NCI-H1048 (cell line): ENCODE data around the gene SLC34A1.
A peak's percentile ranks its signal among the peaks of the same experiment; 100 is the strongest.
"Not testable (repeated sequence)": the region's sequence is repeated elsewhere in the genome, so short reads cannot be mapped to it uniquely, and the experiment has no call there.

Source experiments
- DNase-seq: peaks from one replicate; lab custom pipeline; 2025; lab: John Stamatoyannopoulos, UW

SLC34A1 gene

DNA sequence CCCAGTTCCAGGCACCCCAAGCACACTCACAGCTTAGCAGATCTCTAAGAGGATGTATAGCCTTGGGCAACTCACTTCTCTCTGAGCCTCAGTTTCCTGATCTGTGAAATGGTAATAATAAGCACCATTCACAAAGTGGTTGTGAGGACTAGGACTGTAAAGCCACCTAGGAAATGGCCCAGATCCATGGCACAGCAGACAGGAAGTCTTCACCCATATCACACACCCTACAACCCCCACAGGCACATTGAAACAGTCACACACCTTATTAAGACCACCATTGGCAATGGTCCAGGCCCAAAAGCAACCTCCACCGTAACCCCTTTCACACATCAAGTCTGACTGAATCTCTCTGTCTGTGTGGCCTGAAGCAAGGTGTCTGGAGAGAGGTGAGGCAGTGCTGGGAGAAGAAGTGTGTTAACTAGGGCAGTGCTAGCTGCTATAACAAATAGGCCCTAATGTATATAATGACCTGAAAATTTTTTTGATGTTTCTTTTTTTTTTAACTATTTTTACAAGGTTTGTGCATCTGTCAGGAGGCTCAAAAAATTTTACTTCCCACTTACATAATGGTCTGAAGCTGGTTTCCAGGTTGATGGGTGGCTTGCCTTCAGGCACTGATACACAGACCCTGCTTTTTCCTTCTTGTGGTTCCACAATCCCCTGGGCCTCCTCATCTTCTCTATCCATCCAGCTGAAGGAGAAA, 28.9 kb upstream of the SLC34A1 start:
- no peak for DNase-seq

DNA sequence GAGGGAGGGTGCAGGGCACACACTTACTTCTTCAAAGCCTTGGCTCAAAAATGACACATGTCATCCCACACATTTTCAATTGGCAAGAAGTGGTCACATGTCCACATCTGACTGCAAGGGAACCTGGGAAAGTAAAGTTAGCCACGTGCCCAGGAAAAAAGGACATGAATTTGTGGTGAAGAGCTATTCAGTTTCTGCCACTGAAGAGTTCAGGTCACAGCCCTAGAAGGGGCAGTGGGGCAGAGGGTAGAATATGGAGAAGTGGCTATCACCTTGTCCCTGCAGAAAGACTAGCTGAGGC, 28.4 kb upstream of the SLC34A1 start:
- DNase-seq = no peak

DNA sequence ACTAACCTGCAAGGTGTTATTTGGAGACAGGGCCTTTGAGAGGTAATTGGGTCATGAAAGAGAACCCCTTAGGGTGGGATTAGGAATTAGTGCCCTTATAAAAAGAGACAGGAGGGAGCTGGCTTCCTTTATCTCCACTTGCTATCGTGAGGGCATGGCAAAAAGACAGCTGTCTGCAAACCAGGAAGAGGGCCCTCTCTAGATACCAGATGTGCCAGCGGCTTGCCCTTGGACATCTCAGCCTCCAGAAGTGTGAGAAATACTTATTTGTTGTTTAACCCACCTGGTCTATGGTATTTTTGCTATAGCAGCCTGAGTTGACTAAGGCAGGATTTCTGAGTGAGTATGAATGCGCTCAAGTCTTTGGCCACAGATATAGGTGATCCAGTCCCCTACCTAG, 27.5 kb upstream of the SLC34A1 start:
- DNase-seq = no peak

DNA sequence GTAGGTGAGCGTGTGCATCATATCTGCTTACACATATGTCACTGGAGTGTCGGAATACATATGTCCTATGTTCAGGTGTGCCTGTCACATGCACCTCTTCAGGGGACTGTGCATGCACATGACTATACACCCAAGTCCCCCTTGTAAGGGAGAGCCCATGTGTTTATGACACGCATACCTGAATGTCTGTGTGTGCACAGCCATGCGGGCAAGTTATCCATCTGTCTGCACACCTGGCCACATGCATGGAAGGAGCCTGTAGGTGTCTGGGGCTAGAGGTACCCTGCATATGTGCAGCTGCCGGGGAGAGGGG, 27.1 kb upstream of the SLC34A1 start:
- no peak for DNase-seq

DNA sequence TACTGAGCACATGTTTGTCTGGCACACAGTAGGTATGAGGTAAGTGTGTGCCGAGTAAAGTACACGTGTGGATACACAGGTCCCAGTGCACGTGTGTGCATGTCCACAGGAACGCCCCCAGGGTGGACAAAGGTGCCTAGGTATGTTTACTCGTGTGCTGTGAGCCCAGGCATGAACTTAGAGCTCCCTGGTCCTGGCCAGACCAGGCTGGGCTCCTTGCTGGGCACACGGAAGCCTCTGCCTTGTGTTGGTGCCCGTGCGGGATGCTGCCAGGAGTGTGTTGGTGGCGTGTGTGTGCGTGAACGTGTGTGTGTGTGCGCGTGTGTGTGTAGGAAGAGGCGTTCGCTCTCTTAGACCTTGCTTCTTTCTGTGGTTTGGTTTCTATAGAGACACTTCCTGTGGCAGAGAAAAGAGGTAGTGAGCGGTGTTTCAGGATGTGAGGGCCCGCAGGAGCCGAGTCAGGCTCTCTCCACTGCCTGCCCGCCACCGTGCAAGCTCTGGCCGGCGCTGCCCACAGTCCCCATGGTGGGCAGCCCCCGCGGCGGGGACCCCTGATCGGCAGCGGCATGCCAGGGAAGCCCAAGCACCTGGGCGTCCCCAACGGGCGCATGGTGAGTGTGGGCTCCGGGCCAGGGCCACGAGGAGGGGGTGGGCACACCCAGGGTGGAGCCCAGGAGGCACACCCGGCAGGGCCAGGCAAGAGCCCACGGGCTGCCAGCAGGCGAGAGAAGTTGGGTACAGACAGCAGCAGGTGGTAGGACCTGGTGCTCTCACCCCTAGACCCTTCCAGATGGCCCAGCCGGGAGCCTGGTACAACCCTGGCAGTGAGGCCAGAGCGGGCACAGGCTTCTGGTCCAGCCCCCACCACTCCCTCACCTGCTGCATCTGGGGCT, 26.5 kb upstream of the SLC34A1 start, which contains the start of gene RGS14:
RGS14 (plus strand) TSS at position 466 of the 893 bp plus-strand sequence; CDS start at position 567, 101 bp downstream.
- DNase-seq = no peak

DNA sequence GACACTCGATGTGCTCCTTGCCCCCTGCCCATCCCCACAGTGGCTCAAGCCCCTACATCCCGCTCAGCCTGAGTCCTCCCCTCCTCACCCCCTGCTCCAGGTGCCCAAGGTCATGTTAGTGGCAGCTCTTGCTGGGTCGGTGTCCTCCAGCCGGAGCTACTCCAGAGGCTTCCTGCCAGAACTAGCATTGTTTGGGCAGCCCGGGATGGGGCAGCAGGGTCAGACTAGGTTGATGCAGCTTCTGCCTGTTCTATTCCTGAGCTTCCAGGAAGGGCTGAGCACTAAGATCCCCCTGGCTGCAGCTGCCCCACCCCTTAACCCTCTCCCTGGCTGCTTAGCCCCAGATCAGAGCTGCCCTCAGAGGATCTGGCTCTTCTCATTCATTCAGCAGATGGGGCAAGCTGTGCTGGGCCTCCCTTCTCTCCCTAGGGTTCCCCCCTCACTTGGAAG, 25.8 kb upstream of the SLC34A1 start:
- no peak for DNase-seq

DNA sequence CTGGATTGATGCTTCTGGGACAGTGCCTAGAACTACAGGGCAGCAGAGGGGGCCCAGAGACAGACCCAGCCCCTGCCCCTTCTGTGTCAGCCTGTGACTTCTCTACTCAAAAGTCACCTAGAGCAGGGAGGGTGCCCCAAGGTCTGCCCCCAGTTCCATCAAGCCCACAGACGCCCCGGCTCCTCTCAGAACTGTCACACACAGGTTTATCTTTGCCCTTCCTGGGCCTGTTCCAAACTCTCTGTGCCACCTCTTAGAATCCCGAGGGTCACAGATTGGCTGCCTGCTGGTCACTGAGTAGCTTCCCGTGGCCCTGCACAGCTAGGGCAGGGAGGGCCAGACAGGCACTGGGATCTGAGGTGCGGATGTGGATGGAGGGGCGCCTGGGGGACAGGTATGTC, 24.8 kb upstream of the SLC34A1 start:
- no peak for DNase-seq

DNA sequence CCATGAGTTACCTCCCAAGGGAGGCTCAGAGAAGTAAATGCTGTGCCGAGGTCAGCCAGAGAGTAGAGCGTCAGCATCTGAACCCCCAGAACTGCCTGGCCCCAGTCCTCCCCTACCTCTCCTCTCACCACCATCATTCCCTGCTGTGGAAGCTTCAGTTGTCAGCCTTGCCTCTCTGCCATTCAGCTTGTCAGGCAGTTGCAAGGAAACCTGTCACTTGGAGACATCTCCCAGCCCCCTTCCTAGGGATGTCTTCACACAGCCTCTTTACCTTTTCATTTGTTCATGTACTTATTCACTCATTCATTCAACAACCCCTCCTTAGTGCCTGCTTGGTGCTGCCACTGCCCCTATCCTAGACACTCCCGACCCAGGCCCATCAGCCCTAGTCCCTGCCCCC, 24.4 kb upstream of the SLC34A1 start:
- DNase-seq = no peak

DNA sequence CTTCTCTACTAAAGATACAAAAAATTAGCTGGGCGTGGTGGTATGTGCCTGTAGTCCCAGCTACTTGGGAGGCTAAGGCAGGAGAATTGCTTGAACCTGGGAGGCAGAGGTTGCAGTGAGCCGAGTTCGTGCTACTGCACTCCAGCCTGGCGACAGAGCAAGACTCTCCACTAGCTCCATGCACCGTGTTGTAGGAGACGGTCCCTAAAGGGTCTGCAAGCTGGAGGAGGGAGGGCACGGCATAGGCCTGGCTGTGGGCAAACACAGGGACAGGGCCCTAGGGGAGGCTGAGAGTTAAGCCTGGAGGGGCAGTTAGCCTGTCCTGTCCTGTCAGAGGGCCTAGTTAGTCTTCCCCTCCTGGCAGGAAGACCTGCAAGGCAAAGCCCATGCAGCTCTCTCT, 23.5 kb upstream of the SLC34A1 start:
- not testable (repeated sequence) for DNase-seq

DNA sequence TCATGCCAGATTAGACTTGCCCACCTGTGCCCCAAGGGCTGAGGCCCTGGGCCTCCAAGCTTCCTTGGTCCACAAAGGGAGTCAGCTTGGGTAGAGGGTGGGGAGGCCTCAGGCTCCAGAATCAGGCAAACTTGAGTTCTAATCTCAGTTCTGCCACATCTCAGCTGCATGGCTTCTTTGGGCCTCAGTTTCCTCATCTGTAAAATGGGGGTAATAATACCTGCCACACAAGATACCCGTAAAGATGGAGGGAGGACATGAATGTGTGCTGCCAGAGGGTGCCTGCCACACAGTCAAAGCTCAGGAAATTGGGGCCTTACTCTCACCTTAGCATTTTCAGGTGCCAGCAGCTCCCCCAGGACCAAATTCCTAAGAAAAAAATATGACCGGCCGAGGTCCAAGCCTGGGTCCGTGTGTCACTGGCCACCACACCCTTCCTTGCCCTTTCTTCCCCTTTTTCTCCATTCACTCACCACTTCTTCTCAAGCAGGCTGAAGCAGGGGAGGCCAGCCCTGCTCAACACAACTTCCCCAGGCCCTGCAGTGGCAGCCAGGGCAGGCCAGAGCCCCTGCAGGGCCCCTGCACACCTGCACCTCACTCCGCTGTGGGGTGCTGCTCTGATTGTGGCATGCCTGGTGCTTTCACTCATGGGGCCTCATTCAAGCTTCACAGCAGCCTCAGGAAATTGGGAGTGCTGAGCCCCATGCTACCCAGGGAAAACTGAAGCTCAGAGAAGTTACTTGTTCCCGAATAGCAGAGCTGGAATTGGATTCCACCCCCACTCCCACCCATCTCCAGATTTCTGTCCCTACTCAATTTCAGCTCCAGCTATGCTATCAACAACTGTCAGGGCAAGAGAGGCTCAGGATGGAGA, 22.6 kb upstream of the SLC34A1 start:
- DNase-seq = no peak

DNA sequence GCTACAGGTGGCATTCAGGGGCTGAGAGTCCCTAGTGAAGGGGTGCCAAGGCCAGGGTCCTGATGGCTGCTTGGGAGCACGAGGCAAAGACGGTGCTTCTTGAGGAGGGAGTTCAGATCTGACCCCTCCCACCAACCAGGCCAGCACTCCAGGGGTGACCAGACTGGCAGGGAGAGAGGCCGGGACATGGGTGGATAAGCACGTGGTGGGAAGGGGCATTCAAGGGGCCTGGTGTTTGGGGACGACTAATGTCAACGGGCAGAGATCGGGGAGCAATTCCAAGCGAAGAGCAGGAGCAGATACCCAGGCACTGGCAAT, 22.0 kb upstream of the SLC34A1 start:
- DNase-seq = no peak

DNA sequence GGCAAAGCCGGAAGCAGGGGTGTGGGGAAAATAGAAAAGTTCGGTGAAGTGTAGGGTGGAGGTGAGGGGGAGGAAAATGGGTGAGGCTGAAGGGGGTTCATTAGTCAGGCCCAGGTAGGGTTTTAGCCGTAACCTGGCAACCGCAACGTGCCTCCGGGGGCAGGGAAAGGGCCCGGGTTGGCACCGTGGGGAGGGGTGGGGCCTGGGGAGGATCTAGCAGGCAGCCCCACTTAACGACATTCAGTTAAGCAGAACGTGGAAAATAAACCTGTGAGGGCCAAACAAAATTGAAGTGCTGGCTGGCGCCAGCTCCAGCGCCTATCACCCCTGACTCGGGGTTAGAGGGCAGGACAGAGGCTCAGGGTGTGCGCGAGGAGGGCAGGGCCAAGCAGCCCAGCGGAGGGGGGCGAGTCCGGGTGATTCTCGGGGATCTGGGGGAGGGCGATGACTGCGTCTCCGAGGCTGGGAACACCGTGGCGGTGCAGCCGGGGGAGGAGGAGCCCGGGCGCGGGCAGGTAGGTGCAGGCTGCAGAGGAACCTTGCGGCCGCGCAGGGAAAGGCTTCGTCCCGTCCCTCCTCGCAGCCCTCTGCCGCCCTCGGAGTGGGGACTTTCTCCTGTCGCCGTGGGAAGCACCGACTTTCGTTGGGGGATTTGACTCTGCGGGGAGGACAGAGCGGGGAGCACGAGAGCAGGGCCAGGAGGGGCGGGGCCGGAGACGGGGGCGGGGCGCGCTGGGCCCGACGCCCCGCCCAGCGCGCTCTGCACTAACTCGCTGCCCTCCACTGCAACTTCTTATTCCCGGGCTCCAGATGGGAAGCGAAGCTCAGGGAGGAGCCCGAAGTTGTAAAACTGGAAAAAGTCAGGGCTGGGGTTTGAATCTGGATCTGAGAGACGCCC, 21.4 kb upstream of the SLC34A1 start:
- DNase-seq = peak; percentile 66

DNA sequence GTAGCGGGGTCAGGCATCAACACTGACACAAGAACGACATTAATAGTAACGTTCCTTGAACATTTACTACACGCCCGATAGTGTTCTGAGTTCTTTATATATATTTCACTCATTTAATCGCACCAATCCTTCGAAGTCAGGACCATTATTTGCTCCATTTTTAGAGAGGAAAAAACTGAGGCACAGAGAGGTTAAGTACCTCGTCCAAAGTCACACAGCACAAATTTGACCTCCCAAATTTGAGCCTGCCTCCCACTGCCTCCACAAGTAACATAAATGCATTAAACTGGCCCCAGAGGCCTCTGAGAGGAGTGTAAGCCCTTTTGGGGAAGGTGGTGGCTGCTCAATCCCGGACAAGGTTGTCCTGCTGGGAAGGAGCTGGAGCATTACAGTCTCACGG, 20.7 kb upstream of the SLC34A1 start:
- DNase-seq = no peak

DNA sequence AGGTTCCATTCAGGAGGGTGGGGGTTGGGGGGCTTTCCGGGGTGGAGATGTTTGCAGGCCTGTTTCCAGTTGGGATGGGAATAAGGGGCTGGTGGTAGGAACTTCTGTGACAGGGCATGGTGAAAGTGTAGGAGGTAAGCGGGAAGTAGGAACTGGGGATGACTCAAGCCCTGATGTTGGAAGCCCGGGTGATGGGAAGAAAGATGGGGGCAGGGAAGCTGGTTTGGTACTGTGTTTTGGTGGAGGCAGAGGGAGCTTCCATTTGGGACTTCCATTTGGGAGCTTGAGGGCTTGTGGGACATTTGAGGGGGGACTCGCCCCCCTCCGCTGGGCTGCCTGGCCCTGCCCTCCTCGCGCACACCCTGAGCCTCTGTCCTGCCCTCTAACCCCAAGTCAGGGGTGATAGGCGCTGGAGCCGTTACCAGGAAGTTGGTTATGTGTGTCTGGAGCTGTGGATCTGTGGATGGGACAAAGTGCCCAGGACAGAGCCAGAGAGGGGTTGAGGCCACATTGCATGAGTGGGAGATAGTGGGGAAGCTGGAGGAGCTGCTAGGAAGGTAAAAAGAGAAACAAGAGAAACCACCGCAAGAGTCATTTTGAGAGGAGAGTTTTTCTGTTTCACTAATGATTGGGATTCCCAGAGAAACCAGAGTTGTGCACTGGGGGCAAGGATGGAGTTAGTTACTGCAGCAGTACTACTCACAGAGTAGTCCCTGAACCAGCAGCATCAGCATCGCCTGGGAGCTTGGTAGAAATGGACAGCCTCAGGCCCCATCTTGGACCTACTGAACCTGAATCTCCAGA, 19.9 kb upstream of the SLC34A1 start:
- no peak for DNase-seq

DNA sequence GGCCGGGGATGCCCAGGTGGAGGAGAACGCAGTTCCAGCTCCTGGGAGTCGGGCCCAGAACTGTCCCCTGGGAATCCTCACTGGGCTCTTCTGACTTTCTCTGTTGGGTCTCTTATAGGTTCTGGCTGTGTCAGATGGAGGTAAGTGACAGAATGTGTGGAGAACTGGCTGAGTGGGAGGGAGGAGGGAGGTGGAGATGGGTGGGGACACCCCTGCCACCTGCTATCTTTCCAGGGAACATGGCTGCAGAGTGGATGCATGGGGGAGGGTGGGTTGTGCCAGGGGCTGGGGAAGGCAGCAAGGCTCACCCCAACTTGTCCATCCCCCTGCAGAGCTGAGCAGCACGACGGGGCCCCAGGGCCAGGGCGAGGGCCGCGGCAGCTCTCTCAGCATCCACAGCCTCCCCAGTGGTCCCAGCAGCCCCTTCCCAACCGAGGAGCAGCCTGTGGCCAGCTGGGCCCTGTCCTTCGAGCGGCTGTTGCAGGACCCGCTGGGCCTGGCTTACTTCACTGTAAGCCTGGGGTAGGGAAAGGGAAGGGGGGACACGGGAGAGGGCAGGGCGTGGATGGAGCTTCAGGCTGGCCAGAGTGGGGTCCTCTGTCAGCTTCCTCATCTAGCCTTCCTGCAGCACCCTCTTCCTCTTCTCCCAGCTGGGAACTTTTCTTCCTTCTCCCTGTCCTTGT, 18.2 kb upstream of the SLC34A1 start:
- no peak for DNase-seq

DNA sequence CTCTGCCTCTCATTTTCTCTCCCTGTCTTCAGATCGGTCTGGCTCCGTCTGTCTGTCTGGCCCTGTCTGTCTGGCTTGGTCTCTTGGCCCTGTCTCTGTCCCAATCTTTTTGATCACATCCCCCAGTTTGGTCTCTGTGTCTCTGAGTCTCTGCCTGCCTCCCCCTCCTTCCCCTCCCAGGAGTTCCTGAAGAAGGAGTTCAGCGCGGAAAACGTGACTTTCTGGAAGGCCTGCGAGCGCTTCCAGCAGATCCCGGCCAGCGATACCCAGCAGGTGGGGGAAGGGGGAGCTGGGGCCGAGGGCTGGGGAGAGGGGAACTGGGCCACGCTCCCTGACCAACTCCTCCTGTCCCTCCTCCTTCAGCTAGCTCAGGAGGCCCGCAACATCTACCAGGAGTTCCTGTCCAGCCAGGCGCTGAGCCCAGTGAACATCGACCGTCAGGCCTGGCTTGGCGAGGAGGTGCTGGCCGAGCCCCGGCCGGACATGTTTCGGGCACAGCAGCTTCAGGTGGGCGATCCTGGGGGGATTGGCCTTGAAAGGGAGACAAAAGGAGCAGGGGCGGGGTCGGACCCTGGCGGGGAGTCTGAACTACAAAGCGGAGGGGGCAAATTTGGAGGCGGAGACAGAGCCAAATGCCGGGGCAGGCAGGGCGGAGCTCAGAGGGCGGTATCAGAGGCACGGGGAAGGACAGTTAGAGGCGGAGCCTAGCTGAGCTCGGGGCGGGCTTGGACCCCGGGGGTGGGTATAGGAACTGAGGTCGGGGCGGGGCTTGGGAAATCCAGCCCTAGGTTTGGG, 17.5 kb upstream of the SLC34A1 start:
- peak; percentile 71 for DNase-seq

DNA sequence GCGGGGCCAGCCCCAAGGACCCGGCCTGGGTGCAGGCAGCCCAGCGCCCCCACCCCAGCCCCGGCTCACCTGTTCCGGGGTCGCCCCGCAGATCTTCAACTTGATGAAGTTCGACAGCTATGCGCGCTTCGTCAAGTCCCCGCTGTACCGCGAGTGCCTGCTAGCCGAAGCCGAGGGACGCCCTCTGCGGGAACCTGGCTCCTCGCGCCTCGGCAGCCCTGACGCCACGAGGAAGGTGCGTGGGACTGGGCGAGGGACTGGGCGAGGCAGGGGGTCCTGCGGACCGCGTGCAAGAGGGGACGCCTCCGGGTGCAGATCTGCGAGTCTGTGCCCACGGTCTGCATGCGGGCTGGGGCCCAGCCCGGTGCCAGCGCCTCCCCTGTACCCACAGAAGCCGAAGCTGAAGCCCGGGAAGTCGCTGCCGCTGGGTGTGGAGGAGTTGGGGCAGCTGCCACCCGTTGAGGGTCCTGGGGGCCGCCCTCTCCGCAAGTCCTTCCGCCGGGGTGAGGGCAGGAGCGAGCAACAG, 16.8 kb upstream of the SLC34A1 start:
- no peak for DNase-seq

DNA sequence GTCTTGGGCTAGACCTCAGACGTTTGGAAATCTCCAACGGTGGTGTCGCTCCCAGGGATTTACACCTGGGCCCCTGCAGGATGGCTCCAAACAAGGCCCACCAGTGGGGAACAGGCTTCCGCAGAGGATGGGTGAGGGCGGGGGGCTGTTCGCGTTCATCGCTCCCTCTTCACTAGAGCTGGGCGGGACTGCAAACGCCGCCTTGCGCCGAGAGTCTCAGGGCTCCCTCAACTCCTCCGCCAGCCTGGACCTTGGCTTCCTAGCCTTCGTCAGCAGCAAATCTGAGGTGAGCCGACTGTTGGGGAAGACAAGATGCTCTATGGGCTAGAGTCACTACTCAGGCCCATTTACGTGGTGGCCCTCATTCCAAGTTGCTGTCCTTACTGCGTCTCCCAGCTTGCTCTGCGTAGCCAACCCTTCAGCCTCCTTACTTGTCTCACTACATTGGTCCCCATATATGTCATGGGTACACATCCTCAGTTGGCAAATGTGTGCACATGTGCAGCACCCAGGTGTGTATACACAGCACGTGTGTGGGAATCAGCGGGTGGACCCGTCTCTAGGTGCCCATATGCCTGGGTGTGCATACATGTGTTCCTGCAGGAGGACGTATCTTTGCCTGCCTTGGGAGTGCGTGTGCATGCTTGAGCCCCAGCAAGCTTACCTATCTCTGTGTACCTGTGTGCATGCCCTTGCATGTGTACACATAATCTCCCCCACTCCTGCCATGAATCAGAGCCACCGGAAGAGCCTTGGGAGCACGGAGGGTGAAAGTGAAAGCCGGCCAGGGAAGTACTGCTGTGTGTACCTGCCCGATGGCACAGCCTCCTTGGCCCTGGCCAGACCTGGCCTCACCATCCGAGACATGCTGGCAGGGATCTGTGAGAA, 16.0 kb upstream of the SLC34A1 start:
- no peak for DNase-seq
